GM18868 (cell line): ENCODE data around the gene ZSWIM9.
"Not testable (repeated sequence)": the region's sequence is repeated elsewhere in the genome, so short reads cannot be mapped to it uniquely, and the experiment has no call there.

Source experiments
- ATAC-seq: cut with Tn5 transposase; IDR thresholded peaks from one replicate; pipeline ENCODE4 v1.9.1; 2021; ENCODE audit warnings: mild to moderate bottlenecking, moderate library complexity; ENCODE audit not compliant: unreplicated experiment

ZSWIM9 gene

DNA sequence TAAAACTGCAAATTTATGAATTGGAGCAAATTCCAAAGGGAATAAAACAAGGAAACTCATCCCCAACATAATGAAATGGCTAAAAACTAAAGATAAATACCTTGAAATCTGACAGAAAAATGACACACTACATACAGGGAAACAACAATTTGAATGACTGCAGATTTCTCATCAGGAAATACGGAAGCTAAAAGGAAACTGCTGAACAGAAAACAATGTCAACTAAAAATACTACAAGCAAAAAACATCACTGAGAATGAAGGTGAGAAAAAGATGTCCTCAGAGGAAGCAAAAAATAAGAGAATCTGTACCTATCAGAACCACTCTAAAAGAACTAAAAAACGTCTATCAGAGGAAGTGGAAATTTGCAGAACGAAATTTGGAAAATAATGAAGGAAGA lies 39.5 kb downstream of the ZSWIM9 start:
- no peak for ATAC-seq

DNA sequence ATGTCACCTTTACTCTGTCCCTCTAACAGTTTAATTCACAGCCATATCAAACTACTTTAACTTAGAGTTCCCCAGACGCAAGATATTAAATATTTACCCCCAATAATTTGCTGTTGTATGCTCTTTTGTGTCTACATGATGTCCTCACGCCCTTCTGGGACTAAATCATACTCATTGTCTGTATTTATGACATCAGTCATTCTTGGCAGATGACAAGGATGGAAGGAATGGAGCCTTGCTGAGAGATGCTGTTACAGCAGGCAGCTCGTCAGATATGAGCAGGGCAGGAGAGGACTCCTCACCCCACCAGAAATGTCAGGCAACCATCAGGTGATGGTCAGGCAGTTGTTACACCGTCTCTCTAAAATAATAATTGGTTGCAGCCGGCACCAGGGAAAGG lies 43.5 kb downstream of the ZSWIM9 start:
- no peak for ATAC-seq

DNA sequence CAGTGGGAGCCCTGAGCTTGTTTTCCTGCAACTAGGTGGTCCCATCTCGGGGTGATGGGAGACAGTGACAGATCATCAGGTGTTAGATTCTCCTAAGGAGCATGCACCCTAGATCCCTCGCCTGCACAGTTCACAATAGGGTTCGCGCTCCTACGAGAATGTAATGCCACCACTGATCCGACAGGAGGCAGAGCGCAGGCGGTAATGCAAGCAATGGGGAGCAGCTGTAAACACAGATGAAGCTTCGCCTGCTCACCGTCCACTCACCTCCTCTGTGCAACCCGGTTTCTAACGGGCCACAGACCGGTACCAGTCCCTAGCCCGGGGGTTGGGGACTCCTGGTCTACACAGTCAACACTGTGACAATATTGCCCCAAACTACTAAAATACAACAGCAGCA lies 46.5 kb downstream of the ZSWIM9 start:
- ATAC-seq: no peak

DNA sequence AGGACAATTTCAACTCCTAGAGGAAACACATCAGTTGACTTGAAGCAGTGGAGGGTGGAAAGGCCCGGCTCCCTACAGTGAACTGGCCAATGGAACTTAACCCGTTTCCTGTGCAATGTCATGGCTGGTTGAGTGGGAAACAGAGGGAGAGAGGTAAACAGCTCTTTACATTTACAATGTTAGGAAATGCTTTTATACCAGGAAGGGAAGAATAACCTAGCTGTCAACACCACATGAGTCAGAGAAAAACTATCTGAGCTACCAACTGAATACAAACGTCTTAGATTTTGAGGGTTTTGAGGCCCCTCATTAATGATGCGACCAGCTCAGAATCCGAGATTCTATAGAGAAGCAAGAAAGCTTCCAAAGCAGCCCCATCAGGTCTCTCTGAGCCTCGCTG lies 48.5 kb downstream of the ZSWIM9 start:
- no peak for ATAC-seq

DNA sequence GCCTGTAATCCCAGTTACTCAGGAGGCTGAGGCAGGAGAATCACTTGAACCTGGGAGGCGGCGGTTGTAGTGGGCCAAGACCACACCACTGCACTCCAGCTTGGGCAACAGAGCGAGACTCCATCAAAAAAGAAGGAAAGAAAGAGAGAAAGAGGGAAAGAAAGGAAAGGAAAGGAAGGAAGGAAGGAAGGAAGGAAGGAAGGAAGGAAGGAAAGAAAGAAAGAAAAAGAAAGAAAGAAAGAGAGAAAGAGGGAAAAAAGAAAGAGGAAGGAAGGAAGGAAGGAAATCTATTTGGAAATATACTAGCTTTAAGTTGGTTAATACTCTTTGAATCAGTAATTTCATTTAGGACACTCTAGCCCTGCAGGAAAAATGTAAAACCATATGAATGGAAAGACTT lies 50.3 kb downstream of the ZSWIM9 start:
- ATAC-seq: not testable (repeated sequence)

DNA sequence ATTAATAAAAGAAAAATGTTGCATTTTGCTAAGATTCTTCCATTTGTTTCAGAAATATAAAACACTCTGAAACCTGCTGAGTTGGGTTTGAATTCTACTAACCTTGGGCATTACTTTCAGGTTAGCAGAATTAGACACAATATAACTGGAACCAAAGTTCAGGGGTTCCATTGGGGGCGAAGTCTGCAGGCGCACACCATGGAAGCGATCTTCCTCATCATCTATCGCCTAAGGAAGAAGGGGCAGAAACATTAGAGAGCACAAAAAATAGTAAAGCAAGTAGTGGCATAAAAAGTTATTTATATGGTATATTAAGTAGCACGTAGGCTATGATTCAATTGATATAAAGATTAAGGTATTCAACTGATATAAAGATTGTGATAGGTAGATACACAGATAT lies 51.1 kb downstream of the ZSWIM9 start:
- ATAC-seq: no peak

DNA sequence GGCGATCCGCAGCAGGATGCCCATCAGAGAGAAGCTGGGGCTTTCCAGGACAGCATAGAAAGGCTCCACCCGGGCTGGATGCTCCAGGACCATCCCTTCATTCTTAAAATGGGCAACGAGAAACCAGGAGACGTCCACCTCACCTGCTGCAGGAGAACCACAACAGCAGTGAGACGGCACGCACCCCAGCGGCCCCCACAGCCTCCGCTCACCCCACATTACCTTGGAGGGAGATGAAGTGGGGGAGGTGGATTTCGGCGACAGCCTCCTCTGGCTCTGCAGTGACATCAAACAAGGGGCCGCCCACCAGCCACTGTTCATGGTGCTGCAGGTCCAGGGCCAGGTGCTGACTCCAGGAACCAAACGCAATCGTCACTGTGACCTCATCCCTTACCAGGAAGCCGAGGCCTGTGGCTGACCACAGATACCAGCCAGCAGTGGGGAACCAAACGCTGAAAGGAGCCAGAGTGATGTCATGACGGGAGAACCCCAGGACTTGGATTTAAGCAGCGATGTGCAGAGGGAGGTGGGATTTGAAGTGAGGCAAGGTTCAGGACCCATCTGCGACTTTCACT lies 60.2 kb downstream of the ZSWIM9 start:
- ATAC-seq: no peak

DNA sequence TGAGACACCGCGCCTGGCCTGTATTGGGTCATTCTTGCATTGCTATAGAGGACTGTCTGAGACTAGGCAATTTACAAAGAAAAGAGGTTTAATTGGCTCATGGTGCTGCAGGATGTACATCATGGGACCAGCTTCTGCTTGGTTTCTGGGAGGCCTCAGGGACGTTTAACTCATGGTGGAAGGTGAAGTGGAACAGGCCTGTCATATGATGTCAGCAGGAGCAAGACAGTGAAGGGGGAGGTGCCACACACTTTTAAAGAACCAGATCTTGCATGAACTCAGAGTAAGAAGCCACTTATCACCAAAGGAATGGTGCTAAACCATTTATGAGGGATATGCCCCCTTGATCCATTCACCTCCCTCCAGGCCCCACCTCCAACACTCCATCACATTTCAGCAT lies 66.6 kb downstream of the ZSWIM9 start:
- no peak for ATAC-seq

DNA sequence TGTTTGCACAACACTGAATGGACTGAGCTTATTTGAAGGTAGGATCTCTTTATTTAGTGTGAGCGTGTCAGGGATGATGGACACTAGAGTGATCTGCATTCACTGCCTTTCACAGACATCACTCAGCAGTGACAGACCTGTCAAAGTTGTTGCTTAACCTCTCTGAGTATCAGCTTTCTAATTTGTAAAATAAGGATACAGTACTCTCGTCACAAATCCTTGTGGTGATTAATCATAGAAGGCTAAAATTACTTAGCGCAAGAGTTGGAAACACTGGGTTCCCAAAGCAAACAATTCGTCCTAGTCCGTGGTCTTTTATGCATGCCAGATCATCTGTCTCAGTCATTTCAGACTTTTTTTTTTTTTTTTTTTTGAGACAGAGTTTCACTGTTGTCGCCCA lies 68.6 kb downstream of the ZSWIM9 start:
- no peak for ATAC-seq

DNA sequence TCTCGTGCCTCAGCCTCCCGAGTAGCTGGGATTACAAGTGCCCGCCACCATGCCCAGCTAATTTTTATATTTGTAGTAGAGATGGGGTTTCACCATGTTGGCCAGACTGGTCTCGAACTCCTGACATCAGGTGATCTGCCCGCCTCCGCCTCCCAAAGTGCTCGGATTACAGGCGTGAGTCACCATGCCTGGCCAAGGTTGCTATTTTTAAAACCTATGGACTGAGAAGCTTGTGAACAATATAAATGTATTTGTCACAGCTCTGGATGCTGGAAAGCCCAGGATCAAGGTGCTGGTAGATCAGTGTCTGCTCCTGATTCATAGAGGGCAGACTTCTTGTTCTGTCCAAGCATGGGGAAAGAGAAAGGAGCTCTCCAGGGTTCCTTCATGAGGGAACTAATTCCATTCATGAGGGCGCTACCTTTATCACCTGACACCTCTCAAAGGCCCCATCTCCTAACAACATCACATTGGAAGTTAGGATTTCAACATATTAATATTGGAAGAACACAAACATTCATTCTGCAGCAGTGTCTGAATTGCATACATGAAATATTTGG lies 69.2 kb downstream of the ZSWIM9 start:
- ATAC-seq: no peak

DNA sequence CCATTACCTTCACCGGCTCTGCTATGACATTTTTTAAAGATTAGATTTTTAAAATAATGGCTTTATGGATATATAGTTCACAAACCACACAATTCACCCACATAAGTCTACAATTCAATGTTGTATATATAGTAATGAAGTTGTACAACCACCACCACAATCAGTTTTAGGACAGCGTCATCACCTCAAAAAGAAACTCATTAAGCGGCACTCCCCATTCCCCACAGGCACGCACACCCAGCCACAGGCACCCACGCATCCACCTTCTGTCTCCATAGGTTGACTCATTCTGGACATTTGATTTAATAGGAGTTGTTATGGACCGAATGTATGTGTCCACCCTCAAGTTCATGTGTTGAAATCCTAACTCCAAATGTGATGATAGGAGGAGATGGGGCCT lies 71.3 kb downstream of the ZSWIM9 start:
- ATAC-seq: not testable (repeated sequence)

DNA sequence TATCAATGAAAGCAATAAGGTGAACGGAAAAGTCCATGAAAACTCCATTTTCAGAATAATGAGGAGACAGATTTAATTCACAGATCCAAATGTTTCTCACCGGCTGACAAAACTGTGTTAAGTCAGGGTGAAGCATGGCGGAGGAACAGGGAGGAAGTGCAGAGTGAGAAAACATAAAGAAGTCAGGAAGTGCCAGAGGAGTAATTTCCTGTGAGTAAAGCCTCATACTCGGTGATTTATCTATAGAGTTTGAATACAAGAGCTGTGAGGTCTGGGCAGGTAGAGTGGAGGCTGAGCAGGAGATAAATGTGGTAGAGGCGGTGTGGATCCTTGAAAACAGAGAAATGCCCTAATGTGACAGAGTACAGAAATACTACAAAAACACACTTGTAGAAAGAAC lies 73.8 kb downstream of the ZSWIM9 start:
- no peak for ATAC-seq

DNA sequence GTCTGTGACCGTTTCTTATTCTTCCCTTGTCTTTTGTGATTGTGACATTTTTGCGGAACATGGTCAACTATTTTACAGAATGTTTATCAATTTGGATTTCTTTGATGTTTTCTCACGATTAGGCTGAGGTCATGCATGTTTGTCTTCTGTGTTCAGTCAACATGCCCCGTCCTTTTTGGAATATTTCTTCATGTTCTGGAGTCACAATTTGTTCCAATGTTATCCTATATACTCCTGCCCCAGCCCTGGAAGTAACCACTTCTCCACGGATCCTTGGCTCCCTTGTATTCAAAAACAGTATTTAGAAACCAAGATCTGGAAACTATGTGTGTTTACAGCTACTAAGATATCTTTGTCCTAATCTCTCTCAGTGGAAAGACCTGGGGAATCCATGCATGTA lies 75.6 kb downstream of the ZSWIM9 start:
- ATAC-seq: no peak

DNA sequence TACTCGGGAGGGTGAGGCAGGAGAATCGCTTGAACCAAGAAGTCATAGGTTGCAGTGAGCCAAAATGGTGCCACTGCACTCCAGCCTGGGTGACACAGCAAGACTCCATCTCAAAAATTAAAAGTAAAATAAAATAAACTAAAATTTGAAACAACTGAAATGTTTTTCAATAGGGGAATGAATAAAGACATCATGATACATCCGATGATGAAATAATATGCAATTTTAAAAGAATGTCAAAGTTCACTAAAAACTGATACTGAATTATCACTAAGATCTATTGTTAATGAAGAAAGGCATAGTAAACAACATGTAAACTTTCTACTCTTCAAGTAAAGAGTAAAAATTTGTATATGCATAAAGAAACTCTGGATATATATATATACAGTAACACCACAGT lies 76.7 kb downstream of the ZSWIM9 start:
- no peak for ATAC-seq
